SK-N-SH treated with all-trans-retinoic acid at 6 μM for 48 hours (cell line): ENCODE results near the gene RHO.

ENCODE experiments used
- ARNTL ChIP-seq: fragments of 450-650 bp; formaldehyde crosslinking; IDR thresholded peaks from 2 replicates; pipeline ENCODE4 v1.5.0; 2020; ENCODE audit warnings: low read depth, mild to moderate bottlenecking, moderate library complexity, borderline replicate concordance
- GLIS3 ChIP-seq: fragments of 250-450 bp; sonication (Bioruptor Pico); IDR thresholded peaks from 2 replicates; pipeline ENCODE4 v1.5.0; 2020; ENCODE audit warnings: mild to moderate bottlenecking, moderate library complexity
- PATZ1 ChIP-seq: fragments of 250-450 bp; sonication (Bioruptor Pico); IDR thresholded peaks from 2 replicates; pipeline ENCODE4 v1.8.0; 2020; ENCODE audit warnings: mild to moderate bottlenecking, moderate library complexity, borderline replicate concordance
- RARB ChIP-seq: fragments of 250-450 bp; sonication (Bioruptor Pico); IDR thresholded peaks from 2 replicates; pipeline ENCODE4 v1.8.0; 2021; ENCODE audit warnings: mild to moderate bottlenecking, moderate library complexity
- ZFP30 ChIP-seq: fragments of 450-650 bp; formaldehyde crosslinking; IDR thresholded peaks from 2 replicates; pipeline ENCODE4 v1.5.0; 2022; ENCODE audit warnings: mild to moderate bottlenecking, moderate library complexity

GRCh38 chr3:129526121-129526900, 2.1 kb upstream of the RHO start:
- TF ChIP-seq PATZ1 (CRISPR knock-in tag): no peak
- TF ChIP-seq ARNTL (CRISPR knock-in tag): no peak
- TF ChIP-seq GLIS3 (CRISPR knock-in tag): no peak
- TF ChIP-seq RARB (CRISPR knock-in tag): no peak
- no peak for TF ChIP-seq ZFP30 (CRISPR knock-in tag)
